ENCODE data around the gene AGT. TPM values are rescaled to one million over a fixed set of nuclear protein-coding genes. Genes with fewer than 3 reads are reported as not detected.

AGT gene
- total RNA-seq, 2 donors from 2014 or later: 4.7 to 12.0 TPM

GRCh38 chr1:230691615-230692014 lies 22.3 kb downstream of the AGT start:
- Histone ChIP-seq H3K27me3 (replicated peaks; ENCODE audit: insufficient read depth) (no peaks in the 10 kb centered on the region), H3K36me3 (peaks cover 6 to 16% of the 10 kb centered on the region in 2 donors), H3K4me3 (no peak overlapping the region), H3K27ac (no peak overlapping the region), H3K4me1 (replicated peaks) (no peaks in the 10 kb centered on the region), H3K9me3 (no peaks in the 10 kb centered on the region)
- 92% methylated on average over 10 of the region's 10 CpGs for WGBS
- DNase-seq (ENCODE audit: low spot score): no peak
- intact Hi-C loops (cut with DNase I): no loop called here
- TF ChIP-seq POLR2A (IDR thresholded peaks at IDR 0.05): no peak
- TF ChIP-seq POLR2AphosphoS5 (IDR thresholded peaks at IDR 0.05): no peak
- no peak for TF ChIP-seq CTCF (IDR thresholded peaks at IDR 0.05)

GRCh38 chr1:230690101-230690500 lies 23.8 kb downstream of the AGT start:
- 85% methylated on average over 9 of the region's 9 CpGs for WGBS
- TF ChIP-seq POLR2A (IDR thresholded peaks at IDR 0.05) (no peak), POLR2AphosphoS5 (IDR thresholded peaks at IDR 0.05) (no peak), CTCF (IDR thresholded peaks at IDR 0.05) (no peak)
- no peak for DNase-seq (ENCODE audit: low spot score)
- intact Hi-C loops (cut with DNase I): no loop called here
- Histone ChIP-seq H3K36me3 (peaks cover 6 to 16% of the 10 kb centered on the region in 2 donors), H3K4me1 (replicated peaks) (no peaks in the 10 kb centered on the region), H3K4me3 (no peak overlapping the region), H3K27ac (no peak overlapping the region), H3K27me3 (replicated peaks; ENCODE audit: insufficient read depth) (no peaks in the 10 kb centered on the region), H3K9me3 (no peaks in the 10 kb centered on the region)

GRCh38 chr1:230686747-230687146 lies 27.2 kb downstream of the AGT start:
- TF ChIP-seq POLR2A (IDR thresholded peaks at IDR 0.05) (no peak), CTCF (IDR thresholded peaks at IDR 0.05) (no peak)
- Histone ChIP-seq H3K36me3 (peaks cover 6 to 13% of the 10 kb centered on the region in 2 donors), H3K27ac (no peak overlapping the region), H3K27me3 (replicated peaks; ENCODE audit: insufficient read depth) (no peaks in the 10 kb centered on the region), H3K4me1 (replicated peaks) (no peaks in the 10 kb centered on the region), H3K4me3 (no peak overlapping the region), H3K9me3 (no peaks in the 10 kb centered on the region)
- WGBS: 84% methylated on average over 5 of the region's 5 CpGs
- intact Hi-C loops (cut with DNase I): no loop called here
- no peak for DNase-seq (ENCODE audit: low spot score)

- H3K4me3 ChIP-seq: no peak overlapping the region
- intact Hi-C loops (cut with DNase I): no loop called here
- H3K27ac ChIP-seq: no peak overlapping the region
- no peaks in the 10 kb centered on the region for H3K9me3 ChIP-seq
- H3K27me3 ChIP-seq (replicated peaks; ENCODE audit: insufficient read depth): no peaks in the 10 kb centered on the region
- peaks cover 3 to 9% of the 10 kb centered on the region in 2 donors for H3K36me3 ChIP-seq
- H3K4me1 ChIP-seq (replicated peaks): no peaks in the 10 kb centered on the region
- DNase-seq (ENCODE audit: low spot score): no peak
- 98% methylated on average over 5 of the region's 5 CpGs for WGBS
- TF ChIP-seq POLR2A (IDR thresholded peaks at IDR 0.05) (no peak), CTCF (IDR thresholded peaks at IDR 0.05) (no peak), POLR2AphosphoS5 (IDR thresholded peaks at IDR 0.05) (no peak)
Measured at GRCh38 chr1:230684998-230685397, 28.9 kb downstream of the AGT start.

GRCh38 chr1:230684146-230684545 lies 29.8 kb downstream of the AGT start:
- intact Hi-C loops (cut with DNase I): no loop called here
- 93% methylated on average over 2 of the region's 2 CpGs for WGBS
- H3K9me3 ChIP-seq: no peaks in the 10 kb centered on the region
- no peak overlapping the region for H3K4me3 ChIP-seq
- TF ChIP-seq CTCF (IDR thresholded peaks at IDR 0.05): no peak
- TF ChIP-seq POLR2AphosphoS5 (IDR thresholded peaks at IDR 0.05): no peak
- no peak for TF ChIP-seq POLR2A (IDR thresholded peaks at IDR 0.05)
- no peak overlapping the region for H3K27ac ChIP-seq
- H3K27me3 ChIP-seq (replicated peaks; ENCODE audit: insufficient read depth): no peaks in the 10 kb centered on the region
- H3K36me3 ChIP-seq: peaks cover 0 to 7% of the 10 kb centered on the region in 2 donors
- no peak for DNase-seq (ENCODE audit: low spot score)
- H3K4me1 ChIP-seq (replicated peaks): no peaks in the 10 kb centered on the region
